ENCODE data around the gene APLN. TPM values are rescaled to one million over a fixed set of nuclear protein-coding genes. Genes with fewer than 3 reads are reported as not detected.

APLN gene
- polyA plus RNA-seq, 1 donor (not counting 4 experiments of a cell fraction or from before 2014, with no cell fraction given): 1.8 TPM

GRCh38 chrX:129647418-129648410 lies 7.0 kb downstream of the APLN start:
- H3K9me3 ChIP-seq (ENCODE audit: control insufficient read depth, low read depth, low read length): no peaks in the 10 kb centered on the region
- H3K4me2 ChIP-seq (ENCODE audit: control insufficient read depth, extremely low read depth, insufficient read depth, low read depth, low read length): no peak overlapping the region
- no peaks in the 10 kb centered on the region for H4K20me1 ChIP-seq (ENCODE audit: control insufficient read depth, extremely low read depth, insufficient read depth, low read length)
- H3K4me3 ChIP-seq (ENCODE audit: control insufficient read depth in 2 of 3, extremely low read depth in 1 of 3, insufficient read depth in 2 of 3, low read depth in 1 of 3, low read length in 3 of 3): no peak overlapping the region
- no peak for FAIRE-seq
- no peak for DNase-seq (ENCODE audit: low read depth, low spot score)
- H3K9ac ChIP-seq (ENCODE audit: control insufficient read depth, extremely low read depth, insufficient read depth, low read length): no peak overlapping the region
- H3K79me2 ChIP-seq (ENCODE audit: control insufficient read depth, insufficient read depth, low read length): no peaks in the 10 kb centered on the region
- H3K36me3 ChIP-seq (ENCODE audit: control insufficient read depth in 2 of 2, extremely low read depth in 1 of 2, insufficient read depth in 2 of 2, low read length in 2 of 2): no peaks in the 10 kb centered on the region
- no peaks in the 10 kb centered on the region for H3K4me1 ChIP-seq (ENCODE audit: control insufficient read depth, extremely low read depth, insufficient read depth, low read length)
- TF ChIP-seq EZH2 (IDR thresholded peaks at IDR 0.05; ENCODE audit: low read length) (no peak), CTCF (optimal IDR thresholded peaks at IDR 0.05 in 1 of 3, IDR thresholded peaks at IDR 0.05 in 1 of 3, conservative IDR thresholded peaks at IDR 0.05 in 1 of 3; ENCODE audit: extremely low read depth in 1 of 3, insufficient read depth in 2 of 3, low read length in 3 of 3) (no peak)
- H2AFZ ChIP-seq (ENCODE audit: control insufficient read depth, low read length): no peak overlapping the region
- H3K9me1 ChIP-seq (ENCODE audit: control insufficient read depth, extremely low read depth, insufficient read depth, low read length): no peaks in the 10 kb centered on the region
- H3K27ac ChIP-seq (ENCODE audit: control insufficient read depth, insufficient read depth, low read length): no peak overlapping the region
- peaks cover 11% of the 10 kb centered on the region for H3K27me3 ChIP-seq (ENCODE audit: control insufficient read depth, extremely low read depth, insufficient read depth, low read length)
- dilution Hi-C loops (cut with MboI; ENCODE audit: extremely low pct_ligation_motif_present, low sequenced_read_pairs): no loop called here

- FAIRE-seq (no peak), DNase-seq (ENCODE audit: low read depth, low spot score) (no peak)
- no peak overlapping the region for H2AFZ ChIP-seq (ENCODE audit: control insufficient read depth, low read length)
- no peak overlapping the region for H3K4me3 ChIP-seq (ENCODE audit: control insufficient read depth in 2 of 3, extremely low read depth in 1 of 3, insufficient read depth in 2 of 3, low read depth in 1 of 3, low read length in 3 of 3)
- no peaks in the 10 kb centered on the region for H3K4me1 ChIP-seq (ENCODE audit: control insufficient read depth, extremely low read depth, insufficient read depth, low read length)
- no peak overlapping the region for H3K27ac ChIP-seq (ENCODE audit: control insufficient read depth, insufficient read depth, low read length)
- peaks cover 11% of the 10 kb centered on the region for H3K27me3 ChIP-seq (ENCODE audit: control insufficient read depth, extremely low read depth, insufficient read depth, low read length)
- H4K20me1 ChIP-seq (ENCODE audit: control insufficient read depth, extremely low read depth, insufficient read depth, low read length): no peaks in the 10 kb centered on the region
- no peaks in the 10 kb centered on the region for H3K9me1 ChIP-seq (ENCODE audit: control insufficient read depth, extremely low read depth, insufficient read depth, low read length)
- no peaks in the 10 kb centered on the region for H3K79me2 ChIP-seq (ENCODE audit: control insufficient read depth, insufficient read depth, low read length)
- dilution Hi-C loops (cut with MboI; ENCODE audit: extremely low pct_ligation_motif_present, low sequenced_read_pairs): no loop called here
- no peak for TF ChIP-seq CTCF (optimal IDR thresholded peaks at IDR 0.05 in 1 of 3, IDR thresholded peaks at IDR 0.05 in 1 of 3, conservative IDR thresholded peaks at IDR 0.05 in 1 of 3; ENCODE audit: extremely low read depth in 1 of 3, insufficient read depth in 2 of 3, low read length in 3 of 3)
- H3K9ac ChIP-seq (ENCODE audit: control insufficient read depth, extremely low read depth, insufficient read depth, low read length): no peak overlapping the region
- H3K4me2 ChIP-seq (ENCODE audit: control insufficient read depth, extremely low read depth, insufficient read depth, low read depth, low read length): no peak overlapping the region
- H3K9me3 ChIP-seq (ENCODE audit: control insufficient read depth, low read depth, low read length): no peaks in the 10 kb centered on the region
- no peaks in the 10 kb centered on the region for H3K36me3 ChIP-seq (ENCODE audit: control insufficient read depth in 2 of 2, extremely low read depth in 1 of 2, insufficient read depth in 2 of 2, low read length in 2 of 2)
Observed at GRCh38 chrX:129646566-129647417, 8.0 kb downstream of the APLN start.

Measured in keratinocyte (primary cell).